GM18511 (cell line): Measurements from ENCODE around the gene POLR3E.
A peak's percentile ranks its signal among the peaks of the same experiment; 100 is the strongest.

Experiments
- ATAC-seq: cut with Tn5 transposase; IDR thresholded peaks from one replicate; pipeline ENCODE4 v1.9.1; 2021; ENCODE audit warnings: mild to moderate bottlenecking, moderate library complexity; ENCODE audit not compliant: unreplicated experiment

POLR3E gene

GRCh38 chr16:22297114-22297870 is at the start of gene POLR3E:
Gene POLR3E, plus strand, starts transcription at chr16:22297409. Its CDS starts 5,560 bp downstream, at chr16:22302969.
- peak; percentile 83 for ATAC-seq

DNA sequence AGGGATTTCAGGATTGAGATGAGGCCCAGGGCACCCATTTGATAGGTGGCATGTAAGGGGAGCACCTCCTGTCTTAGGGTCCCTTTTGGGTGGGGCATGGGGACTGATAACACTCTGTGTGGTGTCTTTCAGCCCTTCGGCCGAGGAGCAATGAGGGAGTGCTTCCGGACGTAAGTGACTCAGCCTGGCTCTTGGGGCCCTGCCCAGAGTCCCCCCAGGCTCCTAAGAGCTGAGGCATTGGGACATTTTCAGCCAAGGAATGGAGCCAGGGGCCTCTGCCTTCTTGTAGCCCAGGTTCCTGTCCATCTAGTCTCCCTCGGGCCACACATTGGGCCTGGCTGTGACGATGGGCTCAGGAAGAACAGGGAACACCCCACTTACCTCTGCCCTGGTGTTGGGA is 46.7 kb upstream of the POLR3E start:
- ATAC-seq = no peak

DNA sequence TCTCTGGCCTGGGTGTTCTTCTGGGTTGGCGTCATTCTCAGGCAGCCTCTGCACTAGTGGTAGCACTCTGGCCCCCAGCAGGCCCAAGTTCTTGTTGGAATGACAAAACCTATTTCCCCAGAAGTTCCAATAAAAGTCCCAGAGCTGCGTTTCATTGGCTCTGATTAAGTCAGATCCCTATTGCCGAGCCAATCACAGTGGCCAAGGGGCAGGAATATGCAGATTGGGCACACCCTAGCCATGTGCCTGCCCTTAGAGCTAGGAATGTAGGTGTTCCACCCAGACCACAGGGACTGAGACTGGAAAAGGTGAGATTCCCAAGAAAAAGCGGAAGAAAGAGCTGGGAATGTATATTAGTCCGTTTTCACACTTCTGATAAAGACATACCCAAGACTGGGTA is 44.9 kb upstream of the POLR3E start:
- no peak for ATAC-seq

DNA sequence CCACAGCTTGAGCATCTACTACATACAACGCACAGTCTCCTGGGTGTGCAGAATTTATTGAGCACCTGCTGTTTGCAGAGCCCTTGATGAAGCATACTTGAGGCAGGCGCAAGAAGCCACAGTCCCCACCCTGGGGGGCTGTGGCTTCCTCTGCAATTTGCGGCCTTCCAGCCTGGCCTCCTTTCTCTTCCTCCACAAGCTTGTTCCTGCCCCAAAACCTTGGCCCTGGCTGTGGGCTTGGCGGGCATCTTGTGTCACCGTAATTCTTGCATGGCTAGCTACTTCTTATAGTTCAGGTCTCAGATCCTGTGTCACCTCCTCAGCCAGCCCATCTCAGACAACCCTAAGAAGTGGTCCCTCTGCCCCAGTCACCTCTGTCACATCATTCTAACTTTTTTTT is 43.9 kb upstream of the POLR3E start:
- ATAC-seq = no peak

GRCh38 chr16:22255335-22255734 is 41.9 kb upstream of the POLR3E start:
- ATAC-seq = no peak

DNA sequence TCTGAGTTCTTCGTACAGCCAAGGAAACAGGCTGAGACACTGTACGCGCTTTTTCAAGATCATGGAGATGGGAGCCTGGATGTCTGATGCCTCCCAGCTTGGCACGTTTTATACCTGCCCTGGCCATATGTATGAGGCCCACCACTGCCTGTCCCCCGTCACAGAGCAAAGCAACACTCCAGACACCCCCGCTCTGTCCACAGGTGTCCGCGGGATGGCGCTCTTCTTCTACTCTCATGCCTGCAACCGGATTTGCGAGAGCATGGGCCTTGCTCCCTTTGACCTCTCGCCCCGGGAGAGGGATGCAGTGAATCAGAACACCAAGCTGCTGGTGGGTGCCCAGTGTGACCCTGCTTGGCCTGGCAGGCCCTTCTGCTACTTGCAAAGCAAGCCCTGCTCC is 39.8 kb upstream of the POLR3E start:
- ATAC-seq = no peak

DNA sequence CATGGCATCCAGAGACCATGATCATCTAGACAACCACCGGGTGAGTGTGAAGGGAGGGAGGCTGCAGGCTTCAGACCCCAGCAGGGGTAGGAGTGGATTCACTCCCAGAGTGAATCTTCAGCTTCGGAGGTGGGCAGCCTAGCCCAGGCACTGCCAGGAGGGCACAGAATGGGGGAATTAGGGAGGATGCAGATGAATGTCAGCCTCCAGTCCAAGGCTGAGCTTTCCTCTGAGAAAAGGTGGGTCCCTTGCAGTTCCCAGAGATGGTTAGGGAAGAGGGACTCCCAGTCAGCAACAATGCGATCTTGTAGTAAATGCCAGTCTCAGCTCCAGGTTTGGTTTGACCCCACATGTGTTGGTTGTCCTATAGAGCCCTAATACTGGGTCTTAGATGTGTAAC is 36.7 kb upstream of the POLR3E start:
- ATAC-seq = no peak

- no peak for ATAC-seq
These were observed 34.7 kb upstream of the POLR3E start for GRCh38 chr16:22262460-22262859.

DNA sequence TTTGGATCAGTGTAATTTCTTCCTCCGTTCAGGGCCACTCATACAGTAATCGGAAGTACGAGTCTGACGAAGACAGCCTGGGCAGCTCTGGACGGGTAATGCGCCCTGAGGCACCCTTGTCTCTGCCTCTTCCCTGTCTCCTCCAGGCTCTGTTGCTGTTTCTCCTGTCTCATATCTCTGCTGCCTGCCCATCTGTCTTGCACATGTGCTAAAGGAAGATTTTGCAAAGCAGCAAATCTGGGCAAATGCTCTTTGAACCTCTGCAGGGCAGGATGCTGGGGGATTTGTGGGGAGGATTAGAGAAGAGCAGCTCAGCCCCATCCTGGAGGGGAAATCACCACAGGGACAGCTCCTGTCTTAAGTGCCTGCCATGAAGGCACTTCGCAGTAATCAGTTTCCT is 32.4 kb upstream of the POLR3E start:
- ATAC-seq = no peak

GRCh38 chr16:22265351-22265750 is 31.9 kb upstream of the POLR3E start:
- no peak for ATAC-seq

DNA sequence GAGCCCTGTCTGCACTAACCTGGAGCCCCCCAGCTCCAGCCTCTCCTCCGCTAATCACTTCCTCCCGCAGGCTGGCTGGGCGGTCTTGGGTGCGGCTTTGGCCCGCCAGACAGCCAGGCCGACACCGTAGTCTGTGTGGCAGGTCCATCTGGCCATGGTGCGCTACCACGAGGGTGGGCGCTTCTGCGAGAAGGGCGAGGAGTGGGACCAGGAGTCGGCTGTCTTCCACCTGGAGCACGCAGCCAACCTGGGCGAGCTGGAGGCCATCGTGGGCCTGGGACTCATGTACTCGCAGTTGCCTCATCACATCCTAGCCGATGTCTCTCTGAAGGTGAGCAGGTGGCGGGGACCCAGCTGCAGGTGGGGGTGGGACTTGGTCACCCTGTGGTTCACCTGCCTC is 30.7 kb upstream of the POLR3E start:
- ATAC-seq = no peak

GRCh38 chr16:22267764-22268163 is 29.4 kb upstream of the POLR3E start:
- ATAC-seq = no peak

- no peak for ATAC-seq
These were observed 26.7 kb upstream of the POLR3E start for GRCh38 chr16:22270525-22270924.

DNA sequence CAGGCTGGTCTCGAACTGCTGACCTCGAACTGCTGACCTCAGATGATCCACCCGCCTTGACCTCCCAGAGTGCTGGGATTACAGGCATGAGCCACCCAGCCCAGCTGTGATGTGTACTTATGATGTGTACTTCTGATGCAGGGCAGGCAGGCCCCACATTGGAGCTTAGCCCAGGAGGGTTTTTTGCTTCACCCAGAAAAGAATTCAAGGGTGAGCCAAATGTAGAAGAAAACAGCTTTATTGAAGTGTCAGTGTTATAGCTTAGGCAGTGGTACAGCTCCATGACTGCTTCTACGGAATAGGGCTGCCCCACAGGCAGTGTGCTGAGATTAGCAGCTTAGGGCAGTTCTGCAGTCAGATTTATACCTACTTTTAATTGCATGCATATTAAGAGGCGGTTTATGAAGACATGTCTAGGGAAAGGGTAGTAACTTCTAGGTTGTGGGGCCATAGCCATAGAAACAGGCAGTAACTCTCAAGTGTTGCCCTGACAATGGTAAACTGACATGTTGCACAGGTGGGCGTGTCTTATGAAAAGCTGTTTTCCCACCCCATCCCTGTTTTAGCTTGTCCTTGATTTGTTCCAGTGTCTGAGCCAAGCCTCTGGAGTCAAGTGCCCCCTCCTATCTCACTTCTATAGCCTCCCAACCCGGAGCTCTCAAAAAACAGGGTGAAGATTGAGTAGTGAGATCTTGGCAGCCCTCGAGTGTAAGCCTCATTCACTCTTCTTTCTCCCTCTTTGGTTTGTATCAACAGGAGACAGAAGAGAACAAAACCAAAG is 24.1 kb upstream of the POLR3E start:
- no peak for ATAC-seq

- no peak for ATAC-seq
These were observed 22.3 kb upstream of the POLR3E start for GRCh38 chr16:22274916-22275315.

DNA sequence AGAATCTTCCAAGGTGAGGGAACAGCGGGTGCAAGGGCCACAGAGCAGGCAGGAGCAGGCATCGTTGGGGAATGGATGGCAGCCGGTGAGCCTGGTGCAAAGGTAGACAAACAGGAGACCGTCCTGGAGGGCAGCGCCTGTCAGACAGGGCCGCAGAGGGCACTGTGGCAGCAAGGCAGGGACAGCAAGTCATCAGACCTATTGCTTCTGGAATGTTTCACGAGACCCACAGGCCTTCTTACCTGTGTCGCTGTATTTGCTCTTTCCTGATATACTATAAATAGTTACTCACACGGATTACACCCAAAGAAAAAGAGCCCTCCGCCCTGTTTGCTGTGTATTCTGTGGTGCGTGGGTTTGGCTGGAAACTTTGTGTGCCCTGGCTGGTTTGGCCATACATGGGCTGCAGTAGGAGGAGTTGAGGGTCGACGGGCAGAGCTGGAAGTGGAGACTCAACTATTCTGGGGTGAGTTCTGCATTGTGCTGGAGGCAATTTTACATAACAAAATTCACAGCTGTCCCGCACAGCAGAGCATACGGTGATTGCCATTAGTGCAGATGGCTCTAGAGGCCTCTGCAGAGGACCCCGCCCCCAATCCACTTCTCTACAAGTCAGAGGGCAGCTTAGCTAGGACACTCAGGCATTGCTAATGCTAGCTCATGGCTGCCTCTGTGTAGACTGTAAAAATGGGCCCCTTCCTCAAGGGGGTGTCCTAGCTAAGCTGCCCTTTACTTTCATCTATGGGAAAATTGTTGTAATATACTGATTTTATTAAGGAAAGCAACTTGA is 18.6 kb upstream of the POLR3E start:
- no peak for ATAC-seq

DNA sequence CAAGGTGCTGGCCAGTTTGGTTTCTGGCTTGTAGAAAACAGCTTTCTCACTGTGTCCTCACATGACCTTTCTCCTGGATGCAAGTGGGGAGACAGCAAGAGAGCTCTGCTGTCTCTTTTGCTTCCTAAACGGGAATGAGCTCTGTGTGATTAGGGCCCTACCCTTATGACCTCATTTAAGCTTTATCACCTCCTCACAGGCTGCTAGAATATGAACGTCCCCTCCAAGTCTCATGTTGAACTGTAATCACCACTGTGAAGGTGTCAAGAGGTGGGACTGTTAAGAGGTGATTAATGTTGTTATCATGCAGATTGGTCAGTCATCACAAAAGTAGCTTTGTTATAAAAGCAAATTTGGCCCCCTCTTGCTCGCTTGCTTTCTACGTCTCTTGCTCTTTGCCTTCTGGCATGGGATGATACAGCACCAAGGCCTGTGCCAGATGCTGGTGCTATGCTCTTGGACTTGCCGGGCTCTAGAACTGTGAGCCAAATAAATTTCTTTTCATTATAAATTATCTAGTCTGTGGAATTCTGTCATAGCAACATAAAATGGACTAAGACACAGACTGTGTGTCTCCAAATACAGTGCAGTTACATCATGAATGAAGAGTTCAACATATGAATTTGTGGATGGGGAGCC is 14.8 kb upstream of the POLR3E start:
- ATAC-seq = no peak

GRCh38 chr16:22284637-22285036 is 12.6 kb upstream of the POLR3E start:
- no peak for ATAC-seq

DNA sequence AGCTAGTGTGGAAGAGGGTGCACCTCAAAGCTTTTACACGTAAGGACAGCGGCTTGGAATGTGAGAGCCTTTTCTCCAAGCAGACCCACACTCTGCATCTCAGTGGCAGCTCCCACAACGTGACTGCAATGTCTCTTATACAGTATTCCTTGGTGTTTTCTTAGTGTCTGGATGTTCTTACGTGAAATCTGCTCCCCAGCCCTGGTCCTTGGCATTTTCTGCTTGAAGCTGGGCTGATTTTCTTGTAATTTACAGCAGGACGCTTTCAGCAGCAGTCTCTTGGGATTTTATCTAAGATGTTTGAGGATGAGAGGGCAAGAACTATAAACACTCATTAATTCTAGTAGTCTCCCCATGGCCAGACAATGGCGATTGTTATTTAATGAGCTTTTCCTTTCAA is 12.1 kb upstream of the POLR3E start:
- ATAC-seq = no peak

- no peak for ATAC-seq
These were observed 6.2 kb upstream of the POLR3E start for GRCh38 chr16:22291020-22291419.

GRCh38 chr16:22291860-22292318 is 5.3 kb upstream of the POLR3E start:
- ATAC-seq = no peak
